GM13976 (cell line): ENCODE data around the gene CBLL1.

Experiments used
- DNase-seq: peaks from one replicate; pipeline ENCODE4 v3.0.0; 2012; ENCODE audit warnings: low spot score
- CTCF ChIP-seq: IDR thresholded peaks from 2 replicates; pipeline ENCODE4 v1.5.1; 2012; ENCODE audit warnings: borderline replicate concordance, mild to moderate bottlenecking; ENCODE audit not compliant: insufficient read depth; ENCODE audit errors: extremely low read depth, missing control alignments, control extremely low read depth
- in situ Hi-C: fragments of 300-500 bp; cut with MboI; formaldehyde crosslinking; loops from one replicate; pipeline ENCODE4 v1.12.0; 2022; ENCODE audit warnings: low sequenced_read_pairs, mixed read lengths, inconsistent platforms; ENCODE audit not compliant: unreplicated experiment

The CBLL1 gene

GRCh38 chr7:107718456-107719193 is 25.3 kb upstream of the CBLL1 start:
- DNase-seq: no peak
- in situ Hi-C loops: no loop called here
- TF ChIP-seq CTCF: no peak

GRCh38 chr7:107721286-107721685 is 22.7 kb upstream of the CBLL1 start:
- no peak for DNase-seq
- no peak for TF ChIP-seq CTCF
- in situ Hi-C loops: loop anchor here (10.0 kb wide), 2 partner anchors 266 to 516 kb away; no protein-coding TSS in a partner anchor

GRCh38 chr7:107723255-107723654 is 20.7 kb upstream of the CBLL1 start:
- no peak for DNase-seq
- no peak for TF ChIP-seq CTCF
- in situ Hi-C loops: loop anchor here (10.0 kb wide), 2 partner anchors 268 to 518 kb away; no protein-coding TSS in a partner anchor

GRCh38 chr7:107725138-107725740 is 18.7 kb upstream of the CBLL1 start:
- in situ Hi-C loops: loop anchor here (10.0 kb wide), 2 partner anchors 270 to 520 kb away; no protein-coding TSS in a partner anchor
- TF ChIP-seq CTCF: peak; percentile 49

GRCh38 chr7:107726356-107727130 is 17.4 kb upstream of the CBLL1 start:
- no peak for DNase-seq
- in situ Hi-C loops: loop anchor here (10.0 kb wide), 2 partner anchors 272 to 522 kb away; no protein-coding TSS in a partner anchor
- no peak for TF ChIP-seq CTCF

More at GRCh38 chr7:107725138-107725740, 18.7 kb upstream of the CBLL1 start:
- peak; percentile 72 for DNase-seq

GRCh38 chr7:107728276-107728675 is 15.7 kb upstream of the CBLL1 start:
- in situ Hi-C loops: loop anchor here (10.0 kb wide), 2 partner anchors 273 to 523 kb away; no protein-coding TSS in a partner anchor
- TF ChIP-seq CTCF: no peak
- DNase-seq: no peak
